SW 1271 (cell line): ENCODE data around the gene VASH2.
"Not testable (repeated sequence)": the region's sequence is repeated elsewhere in the genome, so short reads cannot be mapped to it uniquely, and the experiment has no call there.

ENCODE experiments used
- DNase-seq, 2 experiments: peaks; one replicate each; lab custom pipeline; 2025; lab: John Stamatoyannopoulos, UW

Gene VASH2

DNA sequence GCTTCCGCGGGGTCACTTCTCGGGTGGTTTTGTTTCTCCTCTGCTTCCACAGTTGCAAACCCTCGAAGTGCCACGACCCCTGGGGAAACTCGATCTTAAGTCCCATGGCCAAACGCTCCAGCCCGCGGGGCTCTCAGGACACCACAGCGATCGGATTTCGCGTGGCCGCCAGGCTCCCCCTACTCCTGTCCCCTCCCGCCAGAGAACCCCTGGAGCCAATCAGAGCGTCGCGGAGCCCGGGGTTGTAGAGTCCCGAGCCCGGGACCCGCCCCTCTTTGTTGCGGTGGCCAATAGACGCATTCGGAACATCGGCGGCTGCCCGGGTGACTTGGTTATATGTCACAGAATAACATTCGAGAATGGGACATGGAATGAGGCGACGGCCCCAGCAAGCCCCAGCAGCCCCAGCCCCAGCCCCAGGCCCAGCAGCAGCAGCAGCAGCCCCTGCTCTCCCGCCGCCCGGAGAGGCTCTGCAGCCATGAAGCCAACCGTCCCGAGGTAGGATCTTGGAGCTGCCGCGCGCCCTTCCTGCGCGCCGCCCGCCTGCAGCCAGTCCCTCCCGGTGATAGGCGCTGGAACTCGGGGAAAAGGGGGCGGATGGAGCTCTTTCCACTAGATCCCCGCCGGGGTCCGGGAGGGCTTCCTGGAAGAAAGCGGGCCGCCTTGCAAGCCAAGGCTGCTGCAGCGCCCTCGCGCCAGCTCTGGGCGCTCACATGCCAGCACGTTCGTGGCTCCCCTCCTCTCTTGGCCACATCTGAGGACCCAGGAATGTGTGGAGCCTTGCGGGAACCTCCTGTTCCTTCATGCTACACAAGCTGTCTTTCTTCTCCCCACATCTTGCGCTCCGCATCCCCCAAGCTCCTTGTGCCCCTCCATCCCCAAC, at the start of gene VASH2:
Gene VASH2 (plus strand): TSS at position 299 of the 883 bp plus-strand sequence. CDS start 1,002 bp downstream, outside the sequence.
- DNase-seq = peak; percentile 42 to 61

DNA sequence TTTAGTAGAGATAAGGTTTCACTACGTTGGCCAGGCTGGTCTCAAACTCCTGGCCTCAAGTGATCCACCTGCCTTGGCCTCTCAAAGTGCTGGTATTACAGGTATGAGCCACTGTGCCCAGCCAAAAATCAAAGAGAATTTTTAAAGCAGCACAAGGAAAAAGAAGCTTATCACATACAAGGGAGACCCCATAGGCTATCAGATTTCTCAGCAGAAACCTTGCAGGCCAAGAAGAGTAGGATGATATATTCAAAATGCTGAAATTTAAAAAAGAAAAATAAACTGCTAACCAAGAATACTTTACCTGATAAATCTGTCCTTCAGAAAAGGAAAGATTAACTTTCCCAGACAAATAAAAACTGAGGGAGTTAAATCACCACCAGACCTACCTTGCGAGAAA, 49.1 kb upstream of the VASH2 start:
- no peak for DNase-seq

DNA sequence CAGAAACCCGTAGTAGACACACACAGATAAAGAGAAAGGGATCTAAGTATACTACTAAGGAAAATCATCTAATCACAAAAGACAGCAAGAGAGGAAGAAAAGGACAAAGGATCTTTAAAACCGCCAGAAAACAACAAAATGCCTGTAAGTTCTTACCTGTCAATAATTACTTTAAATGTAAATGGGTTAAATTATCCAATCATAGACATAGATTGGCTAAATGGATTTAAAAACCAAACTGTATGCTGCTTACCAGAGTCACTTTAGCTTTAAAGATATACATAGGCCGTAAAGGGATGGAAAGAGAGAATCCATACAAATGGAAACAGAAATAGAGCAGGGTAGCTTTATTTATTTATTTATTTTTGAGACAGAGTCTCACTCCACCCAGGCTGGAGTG, 48.3 kb upstream of the VASH2 start:
- DNase-seq = no peak

DNA sequence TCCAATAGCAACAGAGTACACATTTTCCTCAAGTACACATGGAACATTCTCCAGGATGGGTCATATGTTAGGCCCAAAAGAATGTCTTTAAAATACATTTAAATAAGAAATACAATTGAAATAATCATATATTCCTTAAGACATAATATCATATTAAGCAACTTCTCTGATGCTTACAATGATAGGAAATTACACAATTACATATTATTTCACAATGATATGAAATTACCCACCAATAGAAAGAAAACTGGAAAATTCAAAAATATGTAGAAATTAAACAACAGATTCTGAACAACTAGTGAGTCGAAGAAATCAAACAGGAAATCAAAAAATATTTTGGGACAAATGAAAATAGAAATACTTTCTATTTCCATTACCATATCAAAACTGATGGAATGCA, 46.7 kb upstream of the VASH2 start:
- DNase-seq = no peak

DNA sequence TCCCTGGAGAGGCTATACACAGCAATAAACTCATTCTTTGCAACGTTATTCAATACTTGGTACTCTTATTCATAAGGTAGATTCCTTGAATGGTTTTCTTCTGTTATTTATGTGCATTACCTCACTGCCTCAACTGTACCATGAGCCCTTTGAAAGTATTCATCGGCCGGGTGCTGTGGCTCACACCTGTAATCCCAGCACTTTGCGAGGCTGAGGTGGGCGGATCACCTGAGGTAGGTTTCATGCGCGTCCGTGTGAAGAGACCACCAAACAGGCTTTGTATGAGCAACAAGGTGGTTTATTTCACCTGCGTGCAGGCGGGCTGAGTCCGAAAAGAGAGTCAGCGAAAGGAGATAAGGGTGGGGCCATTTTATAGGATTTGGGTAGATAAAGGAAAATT, 42.3 kb upstream of the VASH2 start:
- not testable (repeated sequence) for DNase-seq

DNA sequence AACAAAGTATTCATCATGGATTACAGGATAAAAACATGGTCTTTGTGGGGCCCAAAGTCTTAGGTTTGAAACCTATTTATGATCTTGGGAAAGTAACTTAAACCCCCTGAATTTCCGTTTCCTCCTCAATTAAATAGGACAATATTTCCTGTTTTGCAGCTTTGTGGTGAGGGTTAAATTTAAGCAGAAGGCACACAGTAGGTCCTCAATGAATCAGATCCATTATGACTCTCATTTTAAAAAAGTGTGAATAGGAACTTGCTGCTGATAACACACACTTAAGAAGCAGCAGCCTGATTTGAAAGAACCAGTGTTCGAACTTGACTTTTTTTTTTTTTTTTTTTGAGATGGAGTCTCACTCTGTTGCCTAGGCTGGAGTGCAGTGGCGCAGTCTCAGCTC, 41.4 kb upstream of the VASH2 start:
- no peak for DNase-seq

DNA sequence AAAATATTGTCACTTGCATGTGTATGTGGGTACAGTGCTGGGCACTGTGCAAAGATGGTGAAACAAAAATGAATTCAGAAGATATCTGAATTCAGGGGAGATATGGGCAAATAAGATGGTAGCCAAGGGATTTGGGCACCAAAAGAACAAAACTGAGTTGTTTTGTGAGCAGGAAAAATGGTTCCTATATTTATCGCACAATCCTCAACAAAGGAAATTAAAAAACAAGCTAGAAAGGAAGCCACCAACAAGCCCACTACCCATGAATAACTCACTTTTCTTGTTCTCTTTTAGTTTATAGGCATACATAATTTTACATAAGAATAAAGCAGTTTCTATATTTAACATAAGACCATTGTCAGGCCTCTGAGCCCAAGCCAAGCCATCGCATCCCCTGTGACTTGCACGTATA, 40.7 kb upstream of the VASH2 start:
- no peak for DNase-seq

DNA sequence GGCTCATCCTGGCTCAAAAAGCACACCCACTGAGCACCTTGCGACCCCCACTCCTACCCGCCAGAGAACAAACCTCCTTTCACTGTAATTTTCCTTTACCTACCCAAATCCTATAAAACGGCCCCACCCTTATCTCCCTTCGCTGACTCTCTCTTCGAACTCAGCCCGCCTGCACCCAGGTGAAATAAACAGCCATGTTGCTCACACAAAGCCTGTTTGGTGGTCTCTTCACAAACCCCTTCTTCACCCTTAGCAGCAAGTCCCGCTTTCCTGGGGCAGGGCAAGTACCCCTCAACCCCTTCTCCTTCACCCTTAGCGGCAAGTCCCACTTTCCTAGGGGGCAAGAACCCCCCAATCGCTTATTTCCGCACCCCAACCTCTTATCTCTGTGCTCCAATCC, 40.1 kb upstream of the VASH2 start:
- not testable (repeated sequence) for DNase-seq

DNA sequence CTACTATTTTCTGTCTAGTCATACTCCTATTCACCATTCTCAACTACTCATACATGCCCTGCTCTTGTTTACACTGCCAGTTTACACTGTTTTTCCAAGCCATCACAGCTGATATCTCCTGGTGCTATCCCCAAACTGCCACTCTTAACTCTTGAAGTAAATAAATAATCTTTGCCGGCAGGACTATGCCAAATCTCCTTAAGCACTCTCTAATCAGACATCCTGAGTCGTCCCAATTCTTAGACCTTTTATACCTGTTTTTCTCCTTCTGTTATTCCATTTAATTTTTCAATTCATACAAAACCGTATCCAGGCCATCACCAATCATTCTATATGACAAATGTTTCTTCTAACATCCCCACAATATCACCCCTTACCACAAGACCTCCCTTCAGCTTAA, 36.7 kb upstream of the VASH2 start:
- not testable (repeated sequence) for DNase-seq

DNA sequence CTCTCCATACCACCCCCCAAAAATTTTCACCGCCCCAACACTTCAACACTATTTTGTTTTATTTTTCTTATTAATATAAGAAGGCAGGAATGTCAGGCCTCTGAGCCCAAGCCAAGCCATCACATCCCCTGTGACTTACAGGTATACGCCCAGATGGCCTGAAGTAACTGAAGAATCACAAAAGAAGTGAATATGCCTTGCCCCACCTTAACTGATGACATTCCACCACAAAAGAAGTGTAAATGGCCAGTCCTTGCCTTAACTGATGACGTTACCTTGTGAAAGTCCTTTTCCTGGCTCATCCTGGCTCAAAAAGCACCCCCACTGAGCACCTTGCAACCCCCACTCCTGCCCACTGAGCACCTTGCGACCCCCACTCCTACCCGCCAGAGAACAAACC, 36.2 kb upstream of the VASH2 start:
- DNase-seq = not testable (repeated sequence)

DNA sequence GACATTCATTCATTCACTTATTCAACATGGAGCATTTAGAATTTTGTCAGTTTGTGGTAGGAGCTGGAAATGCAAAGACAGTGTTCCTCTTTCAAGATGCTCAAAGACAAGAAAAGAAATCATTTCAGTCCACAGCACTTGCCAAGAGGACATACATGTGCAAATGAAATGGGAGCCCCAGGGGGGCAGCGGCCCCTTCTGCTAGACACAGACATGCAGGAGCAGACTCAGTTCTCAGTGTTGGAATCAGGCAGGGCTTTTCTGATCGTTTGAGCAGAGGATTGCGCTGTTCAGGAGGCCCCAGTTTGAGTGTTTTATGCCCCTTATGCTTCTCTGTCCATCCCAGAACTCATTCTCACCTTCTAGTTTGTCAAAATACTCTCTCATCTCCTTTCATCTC, 35.6 kb upstream of the VASH2 start:
- no peak for DNase-seq

DNA sequence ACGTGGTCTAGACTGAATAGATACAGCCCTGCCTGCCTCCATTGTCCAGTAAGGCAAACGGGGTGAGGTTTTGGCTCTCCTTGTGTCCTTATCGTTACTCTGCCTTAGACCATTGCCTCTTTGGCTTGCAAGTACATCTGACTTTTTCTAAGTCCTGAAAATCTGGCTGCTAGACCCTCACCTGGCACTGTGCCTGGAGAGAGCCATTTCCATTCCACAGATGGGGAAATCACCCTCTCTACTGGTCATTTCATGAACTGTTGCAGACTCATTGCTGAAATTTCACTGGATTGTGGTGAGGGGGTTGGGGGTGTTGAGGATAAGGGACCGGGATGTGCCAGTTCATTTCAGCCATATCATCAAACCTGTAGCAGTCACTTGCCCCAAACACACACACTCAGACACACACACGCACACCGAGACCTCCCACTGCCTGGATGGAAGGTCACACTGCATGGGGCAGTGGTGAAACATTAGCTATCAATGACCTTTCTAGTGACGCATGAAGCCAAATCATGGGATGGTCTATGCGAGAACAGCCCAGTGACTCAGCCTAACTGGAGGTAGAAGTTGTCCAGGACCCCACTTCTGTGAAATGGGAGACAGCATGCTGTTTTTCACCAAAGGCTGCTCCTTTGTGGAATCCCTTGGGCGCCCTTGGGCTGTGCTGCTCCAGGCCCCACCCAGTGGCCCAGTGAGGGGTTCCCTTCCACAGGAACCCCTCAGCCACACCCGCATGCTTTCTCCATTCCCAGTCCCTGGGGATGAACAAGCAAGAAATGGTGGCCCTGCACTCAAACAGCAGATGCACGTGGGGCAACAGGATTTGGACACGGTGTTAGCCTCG, 34.9 kb upstream of the VASH2 start:
- no peak for DNase-seq

DNA sequence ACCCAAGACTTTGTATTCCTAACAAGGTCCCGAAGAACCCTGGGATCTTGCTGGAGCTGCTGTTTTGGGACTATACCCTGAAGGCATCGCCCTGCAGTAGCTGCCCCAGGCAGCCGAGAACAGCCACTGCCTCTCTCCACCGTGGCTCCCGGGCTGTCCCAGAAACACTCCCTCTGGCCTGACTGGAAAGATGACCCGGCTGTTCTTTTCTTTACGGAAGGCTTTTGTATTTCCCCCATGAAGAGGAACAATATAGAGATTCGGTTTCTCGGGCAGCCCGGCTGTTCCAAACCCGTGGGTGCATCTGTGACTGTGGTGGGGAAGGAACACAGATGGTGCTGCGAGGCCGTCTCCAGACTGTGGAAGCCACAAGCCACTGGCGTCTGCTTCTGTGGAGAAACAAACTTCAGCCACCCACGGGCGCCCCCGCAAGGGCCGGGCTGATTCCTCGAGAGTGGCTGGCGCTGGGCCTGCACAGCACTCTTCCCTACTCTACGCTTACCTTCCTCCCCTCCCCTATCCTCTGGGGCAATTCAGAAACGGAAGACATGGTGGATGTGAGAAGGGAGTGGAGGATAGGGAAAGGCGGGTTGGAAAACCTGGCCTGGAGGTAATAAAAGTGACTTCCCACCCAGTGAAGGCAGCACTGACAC, 33.7 kb upstream of the VASH2 start:
- DNase-seq = no peak

DNA sequence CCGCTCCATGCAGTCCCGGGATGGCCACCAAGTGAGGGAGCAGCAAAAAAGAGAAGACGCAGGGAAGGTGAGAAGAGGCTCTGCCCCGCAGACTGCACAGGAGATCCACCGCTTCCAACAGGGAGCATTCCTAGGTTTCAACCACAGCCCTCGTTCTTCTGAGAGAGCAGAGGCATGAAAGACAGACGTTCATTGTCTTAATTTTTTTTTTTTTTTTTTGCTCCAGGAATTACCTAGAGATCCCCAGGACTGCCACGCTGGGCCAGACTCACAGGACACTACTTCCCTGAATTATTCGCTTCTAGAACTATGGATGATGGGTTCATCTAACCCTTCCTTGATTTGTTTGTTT, 33.2 kb upstream of the VASH2 start:
- no peak for DNase-seq

DNA sequence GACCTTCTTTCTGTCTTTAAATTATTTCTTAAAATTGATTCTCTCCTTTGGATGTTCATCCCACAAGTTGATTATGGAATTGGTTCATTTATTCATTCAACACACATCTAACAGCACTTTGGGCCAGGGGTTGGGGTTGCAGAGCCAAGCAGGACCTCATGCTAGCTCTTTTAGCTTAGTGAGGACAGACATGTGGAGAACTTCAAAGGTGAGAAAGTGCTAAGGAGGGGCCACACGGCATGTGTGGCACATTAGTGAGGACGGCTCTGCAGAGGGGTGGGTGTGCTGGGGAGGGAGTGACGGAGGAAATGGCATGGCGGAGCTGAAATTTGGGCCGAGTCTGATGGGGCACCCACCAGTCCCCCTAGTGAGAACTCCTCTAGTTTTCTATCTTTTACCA, 32.5 kb upstream of the VASH2 start:
- no peak for DNase-seq

DNA sequence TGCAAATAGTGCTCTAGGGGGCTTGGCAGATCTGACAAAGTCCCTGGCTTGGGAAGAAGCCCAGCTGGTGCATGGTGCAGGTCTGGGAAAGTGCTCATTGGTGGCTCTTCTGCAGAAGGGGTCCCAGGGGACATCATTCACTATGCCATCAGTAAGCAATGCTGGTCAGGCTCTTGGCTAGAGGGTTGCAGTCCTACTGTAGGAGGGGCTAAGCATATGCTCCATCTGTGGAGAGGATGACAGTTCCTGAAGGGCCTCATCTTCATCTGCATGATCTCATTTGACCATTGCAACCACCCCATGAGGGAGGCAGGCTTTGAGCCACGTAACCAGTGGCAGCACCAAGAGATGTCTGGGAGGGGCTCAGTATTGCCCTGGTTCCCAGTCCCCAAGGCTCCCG, 31.5 kb upstream of the VASH2 start:
- no peak for DNase-seq

DNA sequence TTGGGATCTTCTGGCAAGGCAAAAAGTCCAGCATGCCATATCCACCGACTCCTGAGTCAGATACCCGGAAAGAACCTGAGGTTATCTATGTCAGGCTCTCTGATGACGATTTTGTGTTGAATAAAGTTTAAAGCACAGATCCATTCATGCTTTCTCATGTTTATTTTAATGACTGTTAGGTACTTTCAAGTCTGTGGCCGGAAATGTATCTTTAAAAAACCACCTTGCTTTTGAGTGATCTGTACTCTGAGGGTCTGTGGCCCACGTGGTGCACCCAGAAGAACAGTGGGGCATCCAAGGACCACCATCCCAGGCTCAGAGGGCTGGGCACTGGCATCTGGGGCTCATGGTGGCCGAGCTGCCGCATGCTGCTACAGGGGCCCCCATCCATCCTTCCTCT, 30.1 kb upstream of the VASH2 start:
- no peak for DNase-seq

DNA sequence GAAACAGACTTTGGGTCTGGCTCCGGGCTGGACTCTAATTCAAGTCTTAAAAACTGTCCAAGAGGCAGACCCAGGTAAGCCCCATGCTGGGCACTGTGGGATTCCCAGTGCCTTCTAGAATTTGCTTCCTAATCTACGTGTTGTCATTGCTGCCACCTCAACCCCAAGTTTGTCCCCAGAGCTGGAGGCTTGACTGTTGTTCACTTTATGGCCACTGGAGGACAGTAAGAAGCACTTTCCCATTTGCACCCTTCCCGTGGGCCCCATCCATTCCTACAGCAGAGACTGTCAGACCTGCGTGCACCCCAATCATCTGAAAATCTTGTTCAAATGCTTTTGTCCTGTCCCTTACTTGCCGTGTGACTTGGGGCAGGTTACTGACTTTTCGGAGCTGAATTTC, 29.4 kb upstream of the VASH2 start:
- no peak for DNase-seq

DNA sequence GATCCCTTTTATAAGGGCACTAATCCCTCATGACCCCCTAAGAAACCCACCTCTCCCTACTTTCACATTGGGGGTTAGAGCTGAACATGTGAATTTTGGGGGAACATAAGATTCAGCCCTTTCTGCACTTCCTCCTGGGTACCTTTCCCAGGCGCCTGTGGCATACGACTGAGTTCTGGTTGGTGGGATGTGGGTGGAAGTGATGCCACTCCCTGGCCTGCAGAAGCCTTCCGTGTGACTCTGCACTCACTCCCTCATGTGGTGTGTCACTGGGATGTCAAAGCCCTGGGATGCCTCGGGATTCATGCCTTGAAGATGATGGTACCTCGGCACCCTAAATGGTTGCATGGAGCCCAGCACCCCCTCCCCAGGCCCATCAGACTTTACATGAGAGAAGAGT, 28.3 kb upstream of the VASH2 start:
- no peak for DNase-seq

DNA sequence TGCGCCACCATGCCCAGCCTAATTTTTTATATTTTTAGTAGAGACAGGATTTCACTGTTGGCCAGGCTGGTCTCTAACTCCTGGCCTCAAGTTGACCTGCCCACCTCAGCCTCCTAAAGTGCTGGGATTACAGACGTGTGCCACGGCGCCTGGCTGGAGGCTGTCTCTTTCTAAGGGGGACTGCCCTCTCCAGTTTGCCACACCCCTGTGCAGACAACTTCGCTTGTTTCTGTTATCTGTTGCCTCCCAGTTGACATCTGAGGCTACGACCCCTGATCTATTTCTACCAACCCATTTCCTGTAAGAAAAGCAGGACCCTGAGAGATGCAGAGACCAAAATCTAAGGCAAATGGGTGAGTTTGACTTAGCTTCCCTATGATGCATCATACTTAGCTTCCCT, 24.0 kb upstream of the VASH2 start:
- DNase-seq = no peak

DNA sequence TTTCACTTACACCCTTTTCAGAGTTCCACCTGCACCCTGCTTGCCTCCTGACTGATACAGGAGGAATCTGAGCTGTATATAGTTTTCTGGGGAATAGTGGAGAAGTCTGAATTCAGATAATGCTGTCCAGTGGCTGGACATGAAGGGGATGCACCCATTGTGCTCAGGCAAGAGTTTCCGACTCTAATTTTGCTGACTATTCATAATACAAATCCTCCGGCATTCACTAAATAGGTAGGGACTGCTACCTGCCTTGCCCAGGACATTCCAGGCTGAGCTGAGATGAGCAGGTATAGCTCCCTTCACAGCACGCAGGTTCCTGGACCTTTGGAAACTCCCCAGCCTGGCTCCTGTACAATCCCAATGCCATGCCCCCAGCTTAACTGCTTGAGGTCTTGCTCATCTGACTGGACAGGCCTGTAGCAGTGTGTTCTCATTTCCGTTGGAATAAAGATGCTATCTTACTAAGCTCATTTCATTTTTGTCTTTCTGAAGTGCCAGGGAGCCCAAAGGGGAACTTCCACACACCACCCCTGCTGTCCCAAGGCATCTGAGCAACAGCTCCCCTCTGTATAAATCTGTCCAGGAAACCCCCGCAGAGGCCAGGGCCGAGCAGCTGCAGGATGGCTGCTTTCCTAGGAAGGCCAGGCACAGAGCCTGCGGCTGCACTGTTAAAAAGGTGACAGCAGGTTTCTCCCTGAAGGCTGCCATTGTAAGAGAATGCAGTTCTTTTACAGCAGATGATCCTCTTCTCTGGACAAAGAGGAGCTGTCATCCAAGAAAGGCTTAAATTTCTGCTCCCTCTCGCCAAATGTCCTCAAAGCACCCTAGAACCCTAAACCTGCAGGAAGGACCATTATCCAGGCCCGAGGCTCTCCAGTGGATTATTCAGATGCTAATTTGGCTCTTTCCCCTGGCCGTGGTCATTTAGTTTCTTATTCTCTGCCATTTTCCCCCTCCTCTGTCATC, 21.7 kb upstream of the VASH2 start:
- no peak for DNase-seq
